GM20000 (cell line): ENCODE data around the gene UNC5C.

Experiments used
- DNase-seq: peaks from one replicate; pipeline ENCODE4 v3.0.0; 2012; ENCODE audit warnings: low spot score
- TF ChIP-seq, protein P1 (sequence below): IDR thresholded peaks from 2 replicates; pipeline ENCODE4 v1.5.1; 2012; ENCODE audit warnings: mild to moderate bottlenecking, control low read depth; ENCODE audit errors: extremely low read depth, missing control alignments

The UNC5C gene

DNA sequence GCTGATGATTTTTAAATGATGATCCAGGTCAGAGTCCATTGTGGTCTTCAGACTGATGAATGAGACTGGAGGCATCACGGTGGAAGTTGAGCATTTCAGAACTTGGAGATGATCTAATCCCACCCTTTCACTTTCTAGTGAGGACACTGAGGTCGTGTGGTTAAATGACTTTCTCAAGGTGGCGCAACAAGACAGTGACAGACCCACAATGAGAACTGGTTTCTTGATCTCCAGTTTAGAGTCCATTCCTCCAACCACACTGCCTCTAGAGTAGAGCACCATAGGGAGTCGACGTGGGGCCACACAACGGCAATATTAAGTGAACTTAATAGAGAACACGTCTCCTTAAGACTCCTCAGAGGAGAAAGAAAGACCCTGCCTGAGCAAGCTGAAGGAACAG is 381.0 kb downstream of the UNC5C start:
- DNase-seq, result no peak
- TF ChIP-seq, protein P1, sequence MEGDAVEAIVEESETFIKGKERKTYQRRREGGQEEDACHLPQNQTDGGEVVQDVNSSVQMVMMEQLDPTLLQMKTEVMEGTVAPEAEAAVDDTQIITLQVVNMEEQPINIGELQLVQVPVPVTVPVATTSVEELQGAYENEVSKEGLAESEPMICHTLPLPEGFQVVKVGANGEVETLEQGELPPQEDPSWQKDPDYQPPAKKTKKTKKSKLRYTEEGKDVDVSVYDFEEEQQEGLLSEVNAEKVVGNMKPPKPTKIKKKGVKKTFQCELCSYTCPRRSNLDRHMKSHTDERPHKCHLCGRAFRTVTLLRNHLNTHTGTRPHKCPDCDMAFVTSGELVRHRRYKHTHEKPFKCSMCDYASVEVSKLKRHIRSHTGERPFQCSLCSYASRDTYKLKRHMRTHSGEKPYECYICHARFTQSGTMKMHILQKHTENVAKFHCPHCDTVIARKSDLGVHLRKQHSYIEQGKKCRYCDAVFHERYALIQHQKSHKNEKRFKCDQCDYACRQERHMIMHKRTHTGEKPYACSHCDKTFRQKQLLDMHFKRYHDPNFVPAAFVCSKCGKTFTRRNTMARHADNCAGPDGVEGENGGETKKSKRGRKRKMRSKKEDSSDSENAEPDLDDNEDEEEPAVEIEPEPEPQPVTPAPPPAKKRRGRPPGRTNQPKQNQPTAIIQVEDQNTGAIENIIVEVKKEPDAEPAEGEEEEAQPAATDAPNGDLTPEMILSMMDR, result no peak

DNA sequence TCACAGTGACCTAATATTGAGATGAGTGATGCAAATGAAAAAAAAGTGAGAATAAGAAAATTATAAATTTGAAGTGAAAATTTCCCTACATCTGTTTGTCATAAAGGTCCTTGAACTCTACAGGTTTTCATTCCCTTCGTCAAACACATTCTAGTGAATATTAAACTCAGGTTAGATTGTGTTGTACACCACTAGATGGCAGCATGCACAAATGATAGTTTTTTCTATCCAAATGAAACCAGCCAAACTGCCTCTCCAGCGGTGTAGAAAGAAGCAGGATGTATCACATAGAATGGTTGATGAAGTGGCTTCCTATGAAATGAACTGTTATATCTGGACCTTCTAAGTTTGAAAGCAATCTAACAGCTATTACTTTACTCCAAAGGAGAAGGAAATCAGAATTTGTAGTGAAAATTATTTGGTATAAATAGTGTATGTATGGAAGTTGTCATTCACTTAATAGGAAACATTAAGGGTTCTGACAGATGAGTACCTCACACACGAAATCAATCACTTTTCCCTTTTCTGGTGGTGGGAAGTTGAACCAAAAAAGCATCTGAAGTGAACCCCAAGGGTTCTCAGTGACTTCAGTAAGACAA is 382.7 kb downstream of the UNC5C start:
- TF ChIP-seq, protein P1, result peak; percentile 27
- DNase-seq, result peak; percentile 54

DNA sequence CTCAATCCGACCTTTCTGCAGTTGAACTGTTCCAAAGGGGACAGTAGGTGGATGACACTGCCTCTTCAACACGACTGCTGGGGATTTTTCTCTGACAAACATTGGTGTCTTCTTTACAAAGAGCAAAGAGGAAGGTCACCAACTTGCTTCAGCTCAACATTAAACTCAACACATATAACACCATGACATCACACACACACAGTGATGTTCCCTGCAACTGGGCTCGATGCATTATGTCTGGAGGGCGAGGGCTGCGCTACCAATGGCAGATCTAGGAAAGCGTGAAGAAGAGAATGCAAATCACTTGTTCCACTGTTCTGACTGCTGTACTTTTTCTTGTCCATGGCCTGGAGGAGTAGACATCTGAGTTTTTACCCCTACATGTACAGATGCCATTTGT is 385.9 kb downstream of the UNC5C start:
- no peak for DNase-seq
- TF ChIP-seq, protein P1, result no peak

DNA sequence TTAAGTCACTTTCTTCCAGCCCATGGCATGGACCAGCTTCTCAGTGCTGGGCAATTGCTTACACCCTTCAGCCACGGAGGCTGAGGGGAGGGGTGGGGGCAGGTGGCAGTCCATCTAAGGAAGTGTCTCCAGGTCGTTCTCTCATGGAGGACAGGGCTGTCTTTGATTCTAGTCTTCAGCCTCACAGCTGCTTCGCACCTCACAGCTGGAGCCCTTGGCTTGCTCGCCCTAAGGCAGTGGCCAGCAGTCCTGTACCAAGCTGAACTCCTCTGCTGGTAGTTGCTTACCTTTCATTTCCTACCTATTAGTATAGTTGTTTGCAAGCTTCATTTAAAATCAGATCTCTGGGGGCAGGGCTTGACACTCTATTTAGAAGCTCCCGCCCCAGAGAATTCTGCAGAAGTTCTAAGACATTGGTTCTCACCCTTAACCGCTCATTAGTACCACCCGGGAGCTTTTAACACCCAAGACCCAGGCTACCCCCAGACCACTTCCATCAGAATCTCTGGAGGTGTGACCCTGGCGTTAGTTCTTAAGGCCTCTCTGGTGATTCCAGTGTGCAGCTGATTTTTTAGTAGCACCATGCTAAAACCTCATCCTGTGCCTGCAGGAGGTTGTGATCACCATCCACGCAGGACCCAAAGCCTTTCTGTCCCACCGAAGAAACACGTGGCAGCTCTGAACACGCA is 386.8 kb downstream of the UNC5C start:
- no peak for DNase-seq
- TF ChIP-seq, protein P1, result no peak

DNA sequence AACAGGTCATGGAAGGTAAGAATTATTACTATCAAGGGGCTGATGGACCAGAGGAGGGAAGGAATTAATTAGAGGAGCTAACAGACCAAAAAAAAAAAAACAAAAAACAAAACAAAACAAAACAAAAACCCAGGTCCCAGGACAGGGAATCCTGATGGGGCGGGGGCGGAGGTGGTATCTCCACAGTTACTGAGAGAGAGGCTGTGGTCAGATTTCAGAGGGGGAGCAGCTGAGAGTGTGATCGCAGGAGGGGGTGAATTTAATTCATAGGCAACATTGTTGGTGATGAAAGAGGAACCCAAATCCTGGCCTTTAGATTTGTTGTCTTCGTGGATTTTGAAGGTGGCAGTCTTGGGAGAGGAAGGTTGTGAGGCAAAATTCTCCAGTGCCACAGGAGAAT is 389.4 kb downstream of the UNC5C start:
- no peak for DNase-seq
- TF ChIP-seq, protein P1, result no peak

DNA sequence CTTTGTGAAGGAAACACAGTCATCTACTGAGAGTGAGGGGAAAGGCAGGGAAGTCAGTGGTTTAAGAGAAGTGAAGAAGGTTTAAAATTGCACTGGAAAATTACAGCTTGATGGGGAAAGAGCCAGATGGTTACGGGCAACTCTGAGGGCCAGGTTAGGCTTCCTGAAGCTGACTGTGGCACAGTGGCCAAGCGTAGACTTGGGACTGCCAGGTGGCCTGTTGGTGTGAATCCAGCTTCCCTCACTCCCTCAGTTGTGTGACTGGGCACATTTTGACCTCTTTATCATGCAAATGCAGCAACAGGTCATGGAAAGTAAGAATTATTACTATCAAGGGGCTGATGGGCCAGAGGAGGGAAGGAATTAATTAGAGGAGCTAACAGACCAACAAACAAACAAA is 390.1 kb downstream of the UNC5C start:
- no peak for DNase-seq
- TF ChIP-seq, protein P1, result no peak

DNA sequence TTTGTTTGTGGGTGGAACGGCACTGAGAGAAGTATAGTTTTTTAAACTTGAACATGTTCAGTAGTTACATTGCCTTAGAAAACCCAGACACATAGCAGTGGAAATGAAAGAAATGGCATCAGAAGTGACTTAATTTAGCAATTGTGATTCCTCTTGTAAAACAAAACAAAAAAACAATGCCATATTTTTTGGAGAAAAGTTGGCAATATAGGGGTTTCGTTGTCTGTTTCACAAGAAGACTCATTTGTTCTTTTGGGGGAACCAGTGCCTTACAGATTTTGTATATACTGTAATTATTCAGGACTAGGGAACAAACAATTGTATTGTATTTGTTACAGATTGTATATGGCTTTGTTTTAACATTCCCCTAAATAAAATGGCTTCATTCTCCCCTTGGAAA is 390.7 kb downstream of the UNC5C start:
- TF ChIP-seq, protein P1, result no peak
- no peak for DNase-seq
